IPS DF 4.7 (cell line): ENCODE results near the gene SLX9.
"Not testable (repeated sequence)": the region's sequence is repeated elsewhere in the genome, so short reads cannot be mapped to it uniquely, and the experiment has no call there.

Experiments
- DNase-seq: peaks from one replicate; pipeline ENCODE4 v3.0.0-alpha.2; 2013; ENCODE audit warnings: low spot score; ENCODE audit errors: extremely low read depth

Gene SLX9

DNA sequence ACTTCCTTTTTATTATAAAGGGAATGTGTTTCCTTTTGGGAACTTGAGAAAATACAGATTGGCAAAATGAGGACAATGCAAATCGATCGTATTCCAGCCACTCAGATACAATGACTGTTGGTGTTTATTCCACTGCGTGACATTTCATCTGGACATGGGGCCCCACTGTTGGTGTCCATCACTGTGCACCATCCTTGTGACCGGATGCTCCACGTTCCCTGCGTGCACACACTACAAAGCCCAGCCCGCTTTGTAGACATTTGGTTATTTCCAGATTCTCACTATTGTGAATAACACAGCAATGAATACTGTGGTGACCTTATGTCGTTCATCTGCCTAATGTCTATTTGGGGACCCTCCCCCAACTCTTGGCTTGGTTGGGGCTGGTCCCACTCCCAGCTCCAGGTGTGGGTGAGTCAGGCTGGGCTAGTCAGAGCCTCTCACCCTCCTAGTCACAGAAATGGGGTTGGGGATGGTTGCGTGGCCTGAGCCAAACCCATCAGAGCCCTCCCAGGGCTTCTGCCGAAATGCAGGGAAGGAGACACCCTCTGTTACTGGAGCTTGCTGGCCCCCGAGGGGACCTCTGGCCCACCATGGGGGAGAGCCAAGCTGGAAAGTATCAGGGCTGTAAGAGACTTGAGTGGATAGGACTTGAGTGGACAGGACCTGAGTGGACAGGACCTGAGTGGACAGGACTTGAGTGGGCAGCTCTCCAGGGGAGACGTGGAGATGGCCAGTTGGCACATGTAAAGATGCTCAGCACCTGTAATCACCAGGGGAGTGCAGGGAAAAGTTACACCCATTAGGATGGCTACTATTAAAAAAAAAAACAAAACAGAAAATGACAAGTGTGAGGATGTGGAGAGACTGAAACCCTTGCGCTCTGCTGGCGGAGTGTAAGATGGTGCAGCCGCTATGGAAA is 77.5 kb downstream of the SLX9 start:
- DNase-seq = no peak

DNA sequence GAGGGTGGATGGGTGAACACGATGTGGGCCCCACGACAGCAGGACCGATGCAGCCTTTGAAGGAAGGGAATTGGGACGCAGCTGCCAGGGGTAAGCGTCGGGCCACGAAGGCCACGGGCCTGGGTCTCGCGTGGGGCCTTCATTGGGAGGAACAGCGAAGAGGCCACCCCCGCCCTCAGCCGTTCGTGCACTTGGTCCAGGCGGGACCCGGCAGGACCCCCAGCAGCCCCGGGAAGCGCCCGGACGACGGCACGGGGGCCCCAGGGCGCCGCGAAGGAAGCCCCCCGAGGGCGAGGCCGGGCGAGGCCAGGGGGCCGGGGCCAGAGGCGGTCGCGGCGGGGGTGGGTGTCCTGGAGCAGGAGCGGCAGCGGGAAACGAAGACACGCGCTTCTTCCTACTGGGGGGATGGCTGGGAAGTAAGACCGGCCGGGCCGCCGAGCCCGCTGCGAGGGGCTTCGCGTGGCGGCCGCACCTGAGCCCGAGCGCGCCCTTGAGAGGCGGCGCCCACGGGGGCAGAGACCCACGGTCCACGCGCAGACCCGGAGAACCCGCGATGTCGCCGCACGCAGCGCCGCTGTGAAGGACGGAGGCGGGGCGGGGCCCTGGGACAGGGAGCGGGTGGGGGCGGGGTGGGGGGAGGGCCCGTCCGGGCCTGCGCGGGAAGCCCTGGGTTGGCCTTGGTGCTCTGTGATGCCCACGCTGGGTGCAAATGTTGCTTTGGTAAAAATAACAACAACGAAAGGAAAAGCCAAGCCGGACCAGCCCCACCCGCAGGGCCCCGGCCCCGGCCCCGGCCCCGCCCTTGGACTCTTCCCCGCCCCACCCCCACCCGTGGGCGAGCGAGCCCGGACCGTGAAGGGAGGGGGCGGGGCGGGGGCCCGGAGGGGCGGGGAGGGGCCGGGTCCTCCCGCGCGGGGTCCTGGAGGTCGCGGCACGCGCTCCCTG is 78.6 kb downstream of the SLX9 start:
- no peak for DNase-seq

DNA sequence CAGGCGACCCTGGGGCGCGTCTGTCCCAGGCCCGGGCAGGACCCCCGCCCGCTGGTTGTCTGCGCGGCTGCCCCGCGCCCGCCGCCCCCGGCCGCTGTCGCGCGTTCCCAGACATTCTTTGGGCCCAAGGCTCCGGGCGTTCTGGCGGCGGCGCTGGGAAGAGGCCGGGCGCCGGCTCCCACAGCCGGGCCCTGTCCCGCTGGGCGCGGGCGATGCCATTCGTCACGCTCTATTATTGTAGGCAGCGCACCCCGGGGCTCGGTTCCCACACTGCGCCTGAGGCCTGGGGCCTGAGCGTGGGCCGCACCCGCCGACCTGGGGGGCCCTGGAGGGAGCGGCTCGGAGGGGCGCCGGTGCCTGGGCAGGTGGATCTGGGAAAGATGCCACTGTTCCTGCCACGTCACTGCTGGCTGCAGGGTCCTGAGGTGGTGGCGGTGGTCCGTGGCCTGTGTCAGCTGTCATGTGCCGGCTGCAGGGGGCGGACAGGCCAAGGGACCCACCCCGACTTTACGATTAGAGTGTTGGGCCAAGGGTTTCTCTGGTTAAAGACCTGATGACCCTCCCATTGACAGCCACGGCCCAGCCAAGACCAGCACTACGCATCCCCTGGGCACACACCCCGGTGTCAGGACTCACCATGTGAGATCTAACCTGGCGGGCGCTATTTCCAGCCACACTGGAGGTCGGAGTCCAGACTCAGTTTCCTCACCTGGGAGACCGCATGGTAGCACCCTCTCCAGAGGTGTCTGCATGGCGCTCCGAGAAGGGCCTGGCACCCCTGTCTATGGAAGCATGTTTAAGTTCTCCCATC is 79.5 kb downstream of the SLX9 start:
- DNase-seq = no peak

DNA sequence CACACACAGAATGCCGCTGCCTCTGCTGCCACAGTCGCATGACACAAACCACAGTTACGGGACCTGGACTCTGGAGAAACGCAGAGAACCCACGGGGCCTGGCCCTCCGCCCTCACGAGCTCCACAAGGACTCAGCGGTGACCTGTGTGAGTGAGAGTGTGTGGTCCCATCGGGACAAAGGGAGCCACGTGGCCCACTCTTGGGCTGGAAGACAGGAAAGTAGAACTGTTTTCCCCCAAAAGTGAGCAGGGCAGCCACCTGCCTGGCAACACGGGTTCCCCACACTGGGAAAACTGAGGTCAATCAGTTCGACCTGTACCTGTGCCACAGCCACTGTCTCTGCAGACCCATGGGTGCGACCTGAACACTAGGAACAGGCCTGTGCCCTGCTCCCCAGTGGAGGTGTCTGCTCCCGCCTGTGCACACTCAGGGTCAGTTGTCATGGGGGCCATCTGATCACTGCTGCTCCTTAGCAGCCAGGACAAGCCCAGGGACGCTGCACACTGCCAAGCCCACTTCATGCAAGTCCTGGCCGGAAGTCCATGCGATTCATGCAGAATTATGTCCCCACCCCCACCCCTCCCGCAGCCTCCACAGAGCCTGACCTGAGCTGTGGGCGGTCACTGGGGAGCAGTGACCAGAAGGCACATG is 80.2 kb downstream of the SLX9 start:
- no peak for DNase-seq

DNA sequence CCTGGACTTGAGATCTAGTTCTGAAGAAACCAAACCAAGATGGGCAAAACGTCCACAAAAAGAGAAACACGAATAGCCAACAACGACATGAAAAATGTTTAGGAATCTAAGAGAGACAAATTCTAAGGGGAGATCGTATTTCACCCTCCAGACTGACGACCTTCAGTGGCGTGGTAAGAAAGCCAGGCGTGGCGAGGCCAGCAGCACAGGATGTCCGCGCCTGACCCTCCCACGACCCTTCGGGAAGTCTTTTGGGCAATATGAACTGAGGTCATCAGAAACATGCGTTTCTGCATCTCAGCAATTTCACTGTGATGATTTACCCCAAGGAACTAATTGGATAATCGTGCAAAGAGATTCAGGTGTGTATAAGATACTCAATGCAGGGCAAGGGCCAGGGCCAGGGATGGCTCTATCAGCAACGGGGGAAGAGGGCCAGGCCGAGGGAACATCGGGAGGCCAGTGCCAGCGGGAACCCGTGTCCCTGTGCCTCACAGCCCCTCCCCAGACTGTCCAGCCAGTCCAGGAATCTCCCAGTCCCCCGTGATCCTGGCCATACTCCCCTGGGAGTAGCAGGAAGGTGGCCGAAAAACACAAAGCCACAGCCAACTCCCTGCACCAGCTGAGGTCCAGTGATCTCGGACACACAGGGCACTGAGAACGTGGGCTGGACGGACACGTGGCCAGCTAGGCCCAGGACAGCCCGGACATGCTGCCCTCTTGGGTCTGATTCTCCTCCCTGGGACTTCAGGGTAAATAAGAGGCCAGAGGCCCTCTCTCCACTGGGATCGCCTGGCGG is 81.0 kb downstream of the SLX9 start:
- no peak for DNase-seq

DNA sequence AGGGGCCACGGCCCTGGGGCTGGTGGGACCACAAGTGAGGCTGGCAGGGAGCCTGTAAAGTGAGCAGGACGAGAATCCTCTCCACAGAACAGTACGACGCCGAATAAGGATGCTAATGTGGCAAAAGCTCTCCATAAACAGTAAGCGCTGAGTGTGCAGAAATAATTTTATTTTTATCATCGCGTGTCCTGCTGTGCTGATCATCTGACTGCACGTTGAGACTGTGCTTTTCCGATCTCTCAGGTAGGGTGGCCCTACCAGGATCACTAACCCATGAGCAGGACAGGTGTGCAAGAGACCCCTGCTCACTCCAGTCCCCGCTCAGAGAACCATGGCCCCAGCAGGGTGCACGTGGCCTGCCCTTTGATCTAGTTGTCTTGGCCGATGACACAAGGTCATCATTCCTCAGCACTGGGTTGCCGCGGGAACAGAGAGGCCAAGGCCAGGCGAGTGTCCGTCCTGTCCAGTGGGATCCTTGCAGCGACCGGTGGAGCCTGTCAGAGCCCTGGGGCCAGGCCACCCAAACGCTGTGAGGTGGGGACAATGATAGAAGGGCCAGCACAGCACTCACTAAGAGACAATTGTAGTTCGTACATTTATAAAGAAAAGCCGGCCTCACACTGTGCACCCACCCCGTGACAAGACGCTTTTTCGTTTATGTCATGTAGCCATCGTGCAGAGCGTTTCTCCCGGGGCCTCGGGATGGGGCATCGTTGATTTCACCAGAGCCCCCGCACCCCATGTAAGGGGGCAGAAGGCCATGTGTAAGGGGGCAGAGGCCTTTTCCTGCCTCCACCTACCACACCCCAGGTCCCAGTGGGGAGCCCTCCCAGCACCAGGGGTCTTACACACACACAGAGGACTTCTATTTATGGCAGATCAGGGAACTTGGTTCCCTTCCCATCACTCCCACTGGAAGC is 81.9 kb downstream of the SLX9 start:
- no peak for DNase-seq

DNA sequence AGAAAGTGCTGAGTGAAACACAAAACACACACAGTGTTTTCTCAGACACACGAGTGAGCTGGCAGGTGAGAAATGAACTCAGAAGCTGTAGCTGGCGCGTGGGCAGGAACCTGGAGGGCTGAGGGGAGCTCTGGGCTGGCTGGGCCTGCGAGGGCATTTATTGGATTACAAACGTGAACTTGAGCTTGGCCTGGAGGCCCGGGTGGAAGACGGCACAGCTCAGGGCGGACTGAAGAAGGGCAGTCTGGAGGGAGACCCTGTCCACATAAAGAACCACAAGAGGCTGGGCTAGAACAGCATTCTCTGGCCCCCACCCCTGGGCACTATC is 82.5 kb downstream of the SLX9 start:
- no peak for DNase-seq

DNA sequence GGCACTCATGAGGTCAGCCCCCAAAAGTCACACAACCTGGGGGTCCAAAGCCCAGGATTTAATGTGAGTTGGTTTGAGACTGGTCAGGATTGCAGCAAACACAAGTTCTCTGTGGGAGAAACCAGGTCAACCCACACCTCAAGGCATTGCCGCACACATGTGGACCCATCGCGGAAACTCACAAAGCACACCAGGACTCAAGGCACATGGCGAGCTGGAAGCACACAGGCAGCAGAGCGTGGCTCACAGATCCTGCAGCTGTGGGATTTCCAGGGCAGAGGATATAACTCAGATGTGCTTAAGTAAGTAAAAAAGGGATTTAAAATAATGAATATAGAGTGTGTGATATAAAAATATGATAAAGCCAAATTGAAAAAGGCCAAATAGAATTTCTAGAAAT is 82.9 kb downstream of the SLX9 start:
- no peak for DNase-seq

DNA sequence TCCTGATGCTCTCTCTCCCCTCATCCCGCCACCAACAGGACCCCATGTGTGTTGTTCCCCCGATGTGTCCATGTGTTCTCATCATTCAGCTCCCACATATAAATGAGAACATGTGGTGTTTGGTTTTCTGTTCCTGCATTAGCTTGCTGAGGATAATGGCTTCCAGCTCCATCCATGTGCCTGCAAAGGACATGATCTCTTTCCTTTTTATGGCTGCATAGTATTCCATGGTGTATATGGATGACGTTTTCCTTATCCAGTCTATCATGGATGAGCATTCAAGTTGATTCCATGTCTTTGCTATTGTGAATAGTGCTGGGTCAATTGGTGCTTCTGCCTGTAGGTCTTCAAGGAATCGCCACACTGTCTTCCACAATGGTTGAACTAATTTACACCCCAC is 84.7 kb downstream of the SLX9 start:
- not testable (repeated sequence) for DNase-seq

DNA sequence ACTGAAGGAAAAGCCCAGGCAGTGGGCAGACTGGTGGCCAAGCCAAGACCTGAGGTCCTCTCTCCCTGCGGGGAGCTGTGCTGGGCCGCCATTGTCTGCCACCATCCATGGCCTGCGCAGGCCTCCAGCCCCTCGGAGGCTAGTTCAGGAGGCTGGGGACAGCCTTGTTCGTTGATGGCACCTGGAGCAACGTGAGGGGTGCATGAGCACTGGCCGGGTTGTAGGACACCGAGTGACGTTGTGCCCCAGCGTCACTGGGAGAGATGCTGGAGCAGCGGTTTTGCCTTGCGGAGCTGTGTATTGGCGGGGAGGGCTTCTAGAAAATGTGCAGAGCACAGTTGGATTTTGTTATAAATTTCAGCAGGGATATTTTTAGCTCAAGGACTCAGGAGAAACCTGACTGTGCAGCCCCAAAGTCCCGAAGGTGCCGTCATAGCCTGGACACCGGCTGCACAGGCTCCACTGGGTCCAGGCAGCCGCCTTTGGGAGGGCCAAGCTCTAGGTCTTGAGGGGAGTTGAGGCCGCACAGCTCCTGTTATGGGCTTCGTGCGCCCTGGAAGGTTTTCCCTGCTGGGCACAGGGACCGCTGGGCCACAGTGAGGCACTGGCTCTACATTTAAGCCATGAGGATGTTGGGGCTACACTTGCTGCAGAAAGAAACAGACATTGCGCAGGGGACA is 86.4 kb downstream of the SLX9 start:
- DNase-seq = no peak
